Thymus (tissue), 11 donors: Measurements from ENCODE around the gene CDCP1. TPM values are rescaled to one million over a fixed set of nuclear protein-coding genes. Genes with fewer than 3 reads are reported as not detected.
A peak's percentile ranks its signal among the peaks of the same experiment; 100 is the strongest.

ENCODE experiments used
- DNase-seq, 9 donors: peaks; one replicate each; pipeline ENCODE4 v3.0.0-alpha.2; 2013; ENCODE audit warnings: low spot score in 9 of 9, low read depth in 6 of 9, missing footprints in 1 of 9
- H3K27ac ChIP-seq, 2 donors: one replicate each; pipeline ENCODE4 v1.5.1; 2013; ENCODE audit warnings: control low read depth in 1 of 2, low read depth in 1 of 2, low read length in 1 of 2, mild to moderate bottlenecking in 1 of 2, moderate library complexity in 1 of 2
- H3K27me3 ChIP-seq, 2 donors: one replicate each; pipeline ENCODE4 v1.5.1; 2013; ENCODE audit warnings: low read length in 1 of 2; ENCODE audit not compliant: control insufficient read depth in 2 of 2, insufficient read depth in 1 of 2
- H3K36me3 ChIP-seq, 2 donors: one replicate each; pipeline ENCODE4 v1.5.1; 2013; ENCODE audit warnings: low read length in 1 of 2, mild to moderate bottlenecking in 1 of 2, moderate library complexity in 1 of 2; ENCODE audit not compliant: control insufficient read depth in 2 of 2, insufficient read depth in 2 of 2
- H3K4me1 ChIP-seq, 2 donors: one replicate each; pipeline ENCODE4 v1.5.1; 2013; ENCODE audit warnings: low read length in 2 of 2; ENCODE audit not compliant: control insufficient read depth in 2 of 2, insufficient read depth in 2 of 2
- H3K4me3 ChIP-seq, 2 donors: one replicate each; pipeline ENCODE4 v1.5.1; 2013; ENCODE audit warnings: low read length in 2 of 2, control low read depth in 1 of 2, mild to moderate bottlenecking in 1 of 2
- H3K9me3 ChIP-seq, 2 donors: one replicate each; pipeline ENCODE4 v1.5.1; 2013; ENCODE audit warnings: low read length in 1 of 2, mild to moderate bottlenecking in 1 of 2; ENCODE audit not compliant: control insufficient read depth in 2 of 2, insufficient read depth in 1 of 2
- WGBS: extraction: QIAGEN DNeasy Blood & Tissue Kit; methylation state at CpG from one replicate; pipeline ENCODE4 v1.1.7; 2013; 5-methylcytosine and 5-hydroxymethylcytosine counted together
- polyA plus RNA-seq: library from polyadenylated mRNA; stranded (reverse); fragments of 200-250 nt; gene quantifications from one replicate; pipeline ENCODE4 v1.2.3, GENCODE V29; 2013
- total RNA-seq: library from RNA; stranded (reverse); fragments of 120-200 nt; gene quantifications from one replicate; pipeline ENCODE4 v1.2.4, GENCODE V29; 2013
- donor health status: healthy.

CDCP1 gene
- total and polyA plus RNA-seq, 2 donors = 0.52 to 2.3 TPM

DNA sequence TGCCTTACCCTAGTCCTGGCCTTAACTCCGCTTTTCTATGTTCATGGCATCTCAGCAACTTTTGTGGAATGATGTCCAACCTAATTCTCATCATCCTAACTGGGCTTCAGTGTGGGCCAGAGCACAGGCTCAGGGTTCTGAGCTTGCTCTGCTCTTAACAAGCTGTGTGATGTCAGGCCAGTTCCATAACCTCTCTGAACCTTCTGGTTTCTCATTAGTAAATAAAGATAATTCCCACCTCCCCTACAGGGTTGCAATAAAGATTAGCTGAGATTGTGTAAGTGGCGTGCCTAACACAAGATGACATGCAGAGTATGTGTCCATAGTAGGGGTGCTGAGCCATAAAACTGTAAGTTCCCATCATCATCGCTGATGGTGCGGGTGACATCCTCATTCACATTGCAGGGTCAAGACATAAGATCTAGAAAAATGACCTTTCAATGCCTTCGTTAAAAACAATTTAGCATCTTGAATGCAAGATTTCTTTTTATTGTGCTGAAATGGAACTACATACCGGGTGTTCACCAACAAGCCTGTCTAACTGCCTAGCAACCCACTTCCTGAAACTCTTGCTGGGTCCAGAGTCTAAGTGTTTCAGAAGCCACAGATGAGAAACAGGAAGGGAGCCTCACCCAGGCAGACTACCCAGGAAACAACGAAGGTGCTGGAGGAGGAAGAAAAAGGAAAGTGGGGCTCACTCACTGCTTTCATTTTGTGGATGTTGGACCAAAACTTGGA lies 36.2 kb downstream of the CDCP1 start:
- no peaks in the 10 kb centered on the region for H3K36me3 ChIP-seq
- H3K4me1 ChIP-seq = peaks cover 14 to 48% of the 10 kb centered on the region in 2 donors
- peak in 7 of 9 donors; percentile 20 to 87 (median 55) for DNase-seq
- H3K4me3 ChIP-seq = peak overlapping the region; percentile 18 to 28
- no peaks in the 10 kb centered on the region for H3K9me3 ChIP-seq
- peak overlapping the region; percentile 54 to 81 for H3K27ac ChIP-seq
- 52% methylated on average over 7 of the region's 7 CpGs for WGBS
- H3K27me3 ChIP-seq = peaks cover 0 to 3% of the 10 kb centered on the region in 2 donors

DNA sequence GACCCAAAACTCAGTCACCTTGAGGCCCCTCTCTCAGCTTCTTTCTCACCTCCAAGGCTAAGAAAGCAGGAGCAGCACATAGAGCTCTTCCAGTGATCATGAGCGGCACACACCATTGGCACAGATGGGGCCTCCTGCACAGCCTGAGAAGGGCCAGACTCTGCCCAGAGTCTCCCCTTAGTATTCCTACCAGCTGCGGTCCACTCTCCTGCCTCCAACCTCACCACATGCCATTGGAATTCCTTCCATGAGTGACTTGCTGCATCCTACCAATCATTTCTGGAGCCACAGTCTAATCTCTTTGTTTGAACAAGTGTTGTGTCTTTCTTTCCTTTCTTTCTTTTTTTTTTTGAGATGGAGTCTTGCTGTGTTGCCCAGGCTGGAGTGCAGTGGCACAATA lies 39.3 kb downstream of the CDCP1 start:
- 94% methylated on average over 2 of the region's 2 CpGs for WGBS
- no peaks in the 10 kb centered on the region for H3K36me3 ChIP-seq
- peaks cover 0 to 3% of the 10 kb centered on the region in 2 donors for H3K9me3 ChIP-seq

DNA sequence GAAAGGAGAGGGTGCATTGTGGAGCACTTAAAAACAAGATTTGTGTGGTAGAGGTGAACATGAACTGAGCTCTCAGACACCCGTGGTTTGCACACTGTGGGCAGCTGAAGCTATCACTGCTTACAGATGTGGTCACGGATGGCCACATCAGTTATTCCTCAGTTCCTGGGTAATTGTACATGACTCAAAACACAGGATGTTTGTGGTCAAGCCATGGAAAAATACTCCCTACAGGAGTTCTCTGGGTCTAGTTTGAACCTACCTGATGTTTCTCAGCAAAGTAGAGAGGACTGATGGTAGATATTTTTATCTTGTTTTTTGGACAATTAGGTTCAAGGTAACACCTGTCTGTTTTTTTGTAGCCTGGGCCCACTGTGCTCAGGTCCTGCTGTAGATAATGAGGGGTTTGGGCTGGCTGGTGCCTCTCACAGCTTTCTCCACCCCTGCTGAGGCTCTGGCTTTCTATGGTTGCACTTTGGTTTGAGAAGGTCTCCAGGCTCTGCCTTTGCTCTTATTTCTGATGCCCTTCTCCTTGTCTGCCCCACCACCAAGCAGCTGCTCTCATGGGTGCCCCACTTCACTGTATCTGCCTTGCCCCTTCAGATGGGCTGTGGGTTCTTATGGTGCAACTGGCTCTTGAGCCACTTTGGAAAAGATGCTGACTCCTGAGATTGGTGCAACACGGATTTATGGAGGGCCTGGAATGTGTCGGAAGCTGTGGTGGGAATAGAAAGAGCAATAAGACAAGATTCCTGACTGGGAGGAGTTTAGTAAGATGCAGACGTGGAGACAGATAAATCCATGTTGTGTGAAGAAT lies 40.1 kb downstream of the CDCP1 start:
- Histone ChIP-seq H3K36me3 (no peaks in the 10 kb centered on the region), H3K4me1 (peaks cover 14 to 48% of the 10 kb centered on the region in 2 donors), H3K27me3 (peaks cover 2 to 11% of the 10 kb centered on the region in 2 donors), H3K9me3 (peaks cover 0 to 3% of the 10 kb centered on the region in 2 donors), H3K27ac (no peak overlapping the region), H3K4me3 (no peak overlapping the region)
- 58% methylated on average over 5 of the region's 5 CpGs for WGBS
- peak in 6 of 9 donors; percentile 30 to 80 (median 48) for DNase-seq

More for the DNA sequence above, 39.3 kb downstream of the CDCP1 start:
- Histone ChIP-seq H3K27ac (no peak overlapping the region), H3K4me3 (no peak overlapping the region), H3K27me3 (peaks cover 2 to 11% of the 10 kb centered on the region in 2 donors), H3K4me1 (peaks cover 14 to 44% of the 10 kb centered on the region in 2 donors)
- DNase-seq = no peak

- 91% methylated on average over 8 of the region's 8 CpGs for WGBS
- peaks cover 0 to 3% of the 10 kb centered on the region in 2 donors for H3K9me3 ChIP-seq
- DNase-seq = peak in 1 of 9 donors; percentile 23
- H3K36me3 ChIP-seq = no peaks in the 10 kb centered on the region
- H3K27me3 ChIP-seq = peaks cover 2 to 15% of the 10 kb centered on the region in 2 donors
- H3K4me3 ChIP-seq = no peak overlapping the region
- H3K4me1 ChIP-seq = peaks cover 9 to 41% of the 10 kb centered on the region in 2 donors
- no peak overlapping the region for H3K27ac ChIP-seq
Observed at GRCh38 chr3:45104715-45105711, 41.2 kb downstream of the CDCP1 start.

DNA sequence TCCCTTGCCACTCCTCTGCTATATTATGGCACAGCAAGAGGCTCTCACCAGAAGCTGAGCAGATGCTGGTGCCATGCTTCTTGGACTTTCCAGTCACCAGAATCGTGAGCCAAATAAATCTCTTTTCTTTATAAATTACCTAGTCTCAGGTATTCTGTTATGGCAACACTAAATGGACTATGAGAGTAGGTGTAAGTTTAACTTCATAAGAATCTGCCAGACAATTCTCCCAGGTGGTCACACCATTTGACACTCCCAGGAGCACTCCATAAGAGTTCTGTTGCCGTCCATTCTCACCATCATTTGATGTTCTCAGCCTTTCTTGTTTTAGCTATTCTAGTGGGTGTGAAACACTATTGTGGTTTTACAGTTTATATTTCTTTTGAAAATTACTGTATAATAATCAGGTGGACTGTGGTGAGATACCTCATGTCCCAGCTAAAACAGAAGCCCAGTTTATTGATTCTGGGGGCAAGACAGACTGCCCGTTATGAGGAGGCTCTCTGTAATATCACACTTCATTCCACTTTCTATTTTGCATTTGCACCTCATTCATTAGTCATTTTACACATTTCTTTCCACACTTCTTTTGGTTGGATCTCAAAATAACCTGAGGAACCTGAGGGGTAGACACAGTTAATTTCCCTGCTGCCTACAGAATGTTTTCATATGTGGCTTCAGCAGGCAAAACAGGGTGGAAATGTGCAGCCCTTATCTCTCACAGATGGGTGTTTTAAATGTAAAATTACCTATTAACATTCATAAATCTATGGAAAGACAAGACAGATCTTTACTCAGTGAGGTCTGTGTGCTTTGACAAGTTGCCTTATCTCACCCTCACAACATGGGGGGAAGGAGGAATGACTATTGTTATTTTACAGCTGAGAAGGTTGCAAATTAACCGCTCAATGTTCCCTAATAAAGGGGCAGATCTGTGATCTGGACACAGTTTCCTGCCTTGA lies 42.1 kb downstream of the CDCP1 start:
- peaks cover 2 to 18% of the 10 kb centered on the region in 2 donors for H3K27me3 ChIP-seq
- peaks cover 0 to 3% of the 10 kb centered on the region in 2 donors for H3K9me3 ChIP-seq
- WGBS = 98% methylated on average over 4 of the region's 4 CpGs
- no peaks in the 10 kb centered on the region for H3K36me3 ChIP-seq
- H3K27ac ChIP-seq = no peak overlapping the region
- H3K4me3 ChIP-seq = no peak overlapping the region
- peaks cover 0 to 32% of the 10 kb centered on the region in 2 donors for H3K4me1 ChIP-seq
- DNase-seq = no peak

GRCh38 chr3:45103334-45103733 lies 42.8 kb downstream of the CDCP1 start:
- WGBS = 98% methylated on average over 2 of the region's 2 CpGs
- no peaks in the 10 kb centered on the region for H3K36me3 ChIP-seq

DNA sequence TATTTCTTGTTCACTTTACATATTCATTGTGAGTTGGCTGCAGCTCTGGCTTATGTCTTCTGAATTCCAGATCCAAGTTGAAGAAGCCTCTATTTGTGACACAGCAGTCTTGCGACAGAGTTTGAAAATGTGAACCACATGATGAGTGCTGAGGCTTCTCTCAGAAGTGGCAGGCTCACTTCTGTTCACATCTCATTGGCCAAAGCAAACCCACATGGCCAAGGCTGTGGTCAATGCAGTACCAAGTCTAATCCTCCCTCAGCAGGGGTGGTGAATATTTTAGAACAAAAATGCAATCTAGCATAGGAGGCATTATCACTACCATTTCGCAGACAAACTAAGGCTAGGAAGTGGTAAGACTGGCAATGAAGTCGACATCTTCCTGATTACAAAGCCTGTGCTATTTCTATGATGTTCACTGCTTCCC lies 45.2 kb downstream of the CDCP1 start:
- Histone ChIP-seq H3K27me3 (peaks cover 2 to 16% of the 10 kb centered on the region in 2 donors), H3K27ac (no peak overlapping the region), H3K4me1 (peaks cover 0 to 15% of the 10 kb centered on the region in 2 donors), H3K9me3 (peaks cover 0 to 3% of the 10 kb centered on the region in 2 donors), H3K36me3 (no peaks in the 10 kb centered on the region), H3K4me3 (no peak overlapping the region)
- WGBS = 85% methylated on average over 3 of the region's 3 CpGs
- DNase-seq = no peak

More at GRCh38 chr3:45103334-45103733, 42.8 kb downstream of the CDCP1 start:
- Histone ChIP-seq H3K9me3 (peaks cover 0 to 3% of the 10 kb centered on the region in 2 donors), H3K4me1 (peaks cover 0 to 31% of the 10 kb centered on the region in 2 donors), H3K27me3 (peaks cover 2 to 18% of the 10 kb centered on the region in 2 donors), H3K27ac (no peak overlapping the region), H3K4me3 (no peak overlapping the region)
- no peak for DNase-seq
